Sciatic nerve (tissue), 2 donors: ENCODE measurements around the gene CEP135. TPM values are rescaled to one million over a fixed set of nuclear protein-coding genes. Genes with fewer than 3 reads are reported as not detected.
A peak's percentile ranks its signal among the peaks of the same experiment; 100 is the strongest.

ENCODE experiments used
- ATAC-seq: fragments of 200-7000 bp; cut with Tn5 transposase; one replicate; pipeline ENCODE4 v1.9.1; 2020; ENCODE audit warnings: mild to moderate bottlenecking, moderate library complexity
- DNase-seq: peaks from one replicate; pipeline ENCODE4 v3.0.0-alpha.2; 2020; ENCODE audit warnings: low spot score
- intact Hi-C: fragments of 100-400 bp; cut with DNase I; formaldehyde crosslinking; loops from one replicate; pipeline ENCODE4 v1.14.2; 2022
- total RNA-seq: library from RNA; stranded (reverse); fragmentation: NEBNext Ultra II Directional; extraction: Animal tissue kit (Norgen Biotek cat#: 25700); gene quantifications from one replicate; pipeline ENCODE4 v1.2.1, GENCODE V29; 2021
- donor health status: DM: no; HTN: no; CAD: no.
- donor health status: DM: no; HTN: no; CAD: no.

CEP135 gene, protein sequence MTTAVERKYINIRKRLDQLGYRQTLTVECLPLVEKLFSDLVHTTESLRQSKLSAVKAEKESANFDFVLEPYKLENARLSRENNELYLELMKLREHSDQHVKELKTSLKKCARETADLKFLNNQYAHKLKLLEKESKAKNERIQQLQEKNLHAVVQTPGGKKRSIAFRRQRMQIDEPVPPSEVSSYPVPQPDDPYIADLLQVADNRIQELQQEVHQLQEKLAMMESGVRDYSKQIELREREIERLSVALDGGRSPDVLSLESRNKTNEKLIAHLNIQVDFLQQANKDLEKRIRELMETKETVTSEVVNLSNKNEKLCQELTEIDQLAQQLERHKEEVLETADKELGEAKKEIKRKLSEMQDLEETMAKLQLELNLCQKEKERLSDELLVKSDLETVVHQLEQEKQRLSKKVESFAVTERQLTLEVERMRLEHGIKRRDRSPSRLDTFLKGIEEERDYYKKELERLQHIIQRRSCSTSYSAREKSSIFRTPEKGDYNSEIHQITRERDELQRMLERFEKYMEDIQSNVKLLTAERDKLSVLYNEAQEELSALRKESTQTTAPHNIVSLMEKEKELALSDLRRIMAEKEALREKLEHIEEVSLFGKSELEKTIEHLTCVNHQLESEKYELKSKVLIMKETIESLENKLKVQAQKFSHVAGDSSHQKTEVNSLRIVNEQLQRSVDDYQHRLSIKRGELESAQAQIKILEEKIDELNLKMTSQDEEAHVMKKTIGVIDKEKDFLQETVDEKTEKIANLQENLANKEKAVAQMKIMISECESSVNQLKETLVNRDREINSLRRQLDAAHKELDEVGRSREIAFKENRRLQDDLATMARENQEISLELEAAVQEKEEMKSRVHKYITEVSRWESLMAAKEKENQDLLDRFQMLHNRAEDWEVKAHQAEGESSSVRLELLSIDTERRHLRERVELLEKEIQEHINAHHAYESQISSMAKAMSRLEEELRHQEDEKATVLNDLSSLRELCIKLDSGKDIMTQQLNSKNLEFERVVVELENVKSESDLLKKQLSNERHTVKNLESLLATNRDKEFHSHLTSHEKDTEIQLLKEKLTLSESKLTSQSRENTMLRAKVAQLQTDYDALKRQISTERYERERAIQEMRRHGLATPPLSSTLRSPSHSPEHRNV
- 11.0 TPM for total RNA-seq

DNA sequence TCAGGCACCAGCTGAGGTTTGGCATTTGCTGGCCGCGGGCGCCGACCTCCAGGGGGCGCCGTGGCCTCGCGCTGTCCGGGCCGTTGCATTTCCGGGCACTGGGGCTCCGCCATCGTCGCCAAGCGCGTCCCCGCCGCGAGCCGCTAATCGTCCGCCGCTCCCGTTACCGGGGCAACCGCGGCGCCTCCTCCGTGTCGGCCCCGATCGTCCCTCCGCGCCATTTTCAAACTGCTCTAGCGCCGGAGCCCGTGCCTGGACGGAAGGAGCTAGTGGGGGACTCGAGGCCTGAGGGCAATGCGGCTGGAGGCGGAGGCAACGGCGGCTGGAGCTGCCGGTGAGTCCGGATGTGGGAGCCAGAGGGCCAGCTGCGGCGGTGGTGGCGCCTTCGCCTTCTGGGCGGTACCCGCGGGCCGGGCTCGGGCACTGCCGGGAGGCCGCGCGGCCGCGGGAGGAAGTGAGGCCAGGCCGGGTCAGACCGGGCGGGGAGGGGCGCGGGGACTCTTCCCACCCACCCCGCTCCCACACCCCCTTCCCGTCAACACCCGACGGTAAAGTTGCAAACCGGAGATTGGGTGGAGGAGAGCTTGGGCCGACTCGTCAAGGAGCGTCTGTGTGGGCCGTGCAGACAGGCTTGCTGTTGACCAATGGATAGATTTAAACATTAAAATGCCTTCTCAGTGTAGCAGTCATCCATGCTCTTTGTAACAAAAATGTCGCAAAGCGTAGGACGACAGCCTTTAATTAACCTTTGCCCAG lies at the start of gene CEP135:
CEP135 (plus strand) TSS at position 220 of the 756 bp plus-strand sequence. CDS start 3,186 bp downstream, outside the sequence.
- DNase-seq: peak; percentile 96
- ATAC-seq: peak; percentile 98
- intact Hi-C loops: no loop called here

DNA sequence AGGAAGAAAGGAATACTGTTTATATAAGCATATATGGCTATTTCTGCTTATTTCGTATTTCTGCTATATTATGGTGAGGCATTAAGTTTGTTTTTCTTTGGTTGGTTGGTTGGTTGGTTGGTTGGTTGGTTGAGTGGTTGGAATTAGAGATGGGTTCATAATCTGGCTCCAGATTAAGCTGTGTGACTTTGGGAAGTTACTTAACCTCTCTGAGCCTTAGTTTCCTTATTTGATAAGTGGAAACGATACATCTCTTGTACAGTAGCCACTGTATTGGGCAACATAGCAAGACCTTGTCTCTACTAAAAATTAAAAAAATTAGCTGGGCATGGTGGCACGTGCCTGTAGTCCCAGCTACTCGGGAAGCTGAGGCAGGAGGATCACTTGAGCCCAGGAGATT lies 46.1 kb upstream of the CEP135 start:
- DNase-seq (no peak), ATAC-seq (no peak)
- intact Hi-C loops: no loop called here

DNA sequence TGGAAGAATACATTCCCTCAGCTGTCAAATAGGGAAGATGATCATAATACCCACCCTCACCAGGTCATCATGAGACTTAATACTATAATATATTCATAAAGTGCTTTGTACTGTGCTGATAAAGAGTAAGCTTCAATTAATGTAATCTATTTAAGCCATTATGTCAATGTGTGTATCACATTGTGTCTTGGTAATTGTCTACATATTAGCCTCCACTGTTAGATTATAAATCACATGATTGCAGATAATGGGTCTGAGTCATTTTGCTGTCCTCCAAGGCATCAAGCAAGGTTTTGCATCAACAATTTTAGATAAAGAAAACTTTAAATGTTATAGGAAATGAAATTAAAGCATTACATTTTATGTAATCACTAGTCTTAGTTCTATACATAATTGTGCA lies 45.2 kb upstream of the CEP135 start:
- ATAC-seq (no peak), DNase-seq (no peak)
- intact Hi-C loops: no loop called here

DNA sequence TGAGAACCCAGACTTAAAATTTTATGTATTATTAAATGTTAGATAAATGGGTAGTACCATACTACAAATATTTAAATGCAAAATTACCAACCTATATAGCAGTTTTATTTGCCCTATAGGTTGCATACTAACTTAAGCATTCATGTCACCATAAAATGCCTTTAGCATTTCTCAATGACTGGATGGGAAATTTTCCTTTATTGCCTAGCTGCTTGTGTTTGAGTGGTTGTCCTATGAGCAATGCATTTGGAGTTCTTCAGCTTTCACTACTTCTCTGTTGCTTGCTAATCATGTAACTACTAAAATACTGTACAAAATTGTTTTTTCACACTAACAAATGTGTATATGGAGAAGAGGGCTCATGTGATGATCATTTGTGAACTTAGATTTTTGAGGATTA lies 44.2 kb upstream of the CEP135 start:
- no peak for DNase-seq
- intact Hi-C loops: no loop called here
- no peak for ATAC-seq

DNA sequence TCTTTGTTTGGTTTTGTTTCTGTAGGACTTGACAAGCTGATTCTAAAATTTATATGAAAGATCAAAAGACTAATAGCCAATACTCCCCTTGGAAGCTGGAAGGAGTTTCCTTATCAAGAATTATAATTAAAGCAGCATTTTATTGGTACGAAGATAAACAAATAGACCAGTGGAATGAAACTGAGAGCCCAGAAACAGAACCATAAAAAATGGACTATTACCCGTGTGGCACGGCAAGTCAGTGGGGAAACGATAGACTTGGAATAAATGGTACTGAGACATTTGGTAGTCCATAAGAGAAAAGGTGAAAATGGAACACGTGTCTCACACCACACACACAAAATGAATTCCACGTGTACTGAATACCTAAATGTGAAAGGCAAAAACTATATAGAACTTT lies 42.4 kb upstream of the CEP135 start:
- no peak for DNase-seq
- intact Hi-C loops: no loop called here
- ATAC-seq: no peak

DNA sequence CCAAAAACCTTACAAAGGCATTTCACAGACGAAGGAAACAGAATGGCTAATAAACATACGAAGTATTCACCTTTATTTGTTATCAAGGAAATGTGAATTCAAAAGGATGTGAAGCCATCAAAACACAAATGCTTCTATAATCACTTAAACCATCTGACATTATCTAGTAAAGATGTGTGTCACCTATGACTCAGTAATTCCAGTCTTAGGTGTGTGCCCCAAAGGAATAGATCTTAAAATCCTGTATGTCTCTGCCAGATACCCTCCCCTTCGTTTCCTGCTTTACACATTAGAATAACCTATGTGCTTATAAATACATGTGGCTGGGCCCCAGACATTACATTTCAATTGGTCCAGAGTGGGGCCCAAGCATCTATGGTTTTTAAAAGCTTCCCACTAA lies 41.8 kb upstream of the CEP135 start:
- intact Hi-C loops: no loop called here
- no peak for ATAC-seq
- no peak for DNase-seq

DNA sequence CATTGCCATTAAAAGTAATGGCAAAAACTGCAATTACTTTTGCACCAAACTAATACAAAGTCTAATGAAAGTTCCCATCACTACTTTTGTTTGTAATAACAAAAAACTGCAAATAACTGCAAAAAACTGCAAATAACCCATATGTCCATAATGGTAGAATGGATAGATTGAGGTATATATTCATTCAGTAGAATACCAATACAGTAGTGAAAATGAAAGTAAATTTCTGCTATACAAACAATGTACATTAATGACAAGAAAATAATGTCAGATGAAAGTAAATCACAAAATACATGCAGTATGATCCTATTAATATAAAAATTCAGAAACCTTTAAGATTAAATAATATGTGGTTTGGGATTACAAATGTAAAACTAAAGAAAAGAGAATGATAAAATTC lies 41.3 kb upstream of the CEP135 start:
- DNase-seq (no peak), ATAC-seq (no peak)
- intact Hi-C loops: no loop called here

DNA sequence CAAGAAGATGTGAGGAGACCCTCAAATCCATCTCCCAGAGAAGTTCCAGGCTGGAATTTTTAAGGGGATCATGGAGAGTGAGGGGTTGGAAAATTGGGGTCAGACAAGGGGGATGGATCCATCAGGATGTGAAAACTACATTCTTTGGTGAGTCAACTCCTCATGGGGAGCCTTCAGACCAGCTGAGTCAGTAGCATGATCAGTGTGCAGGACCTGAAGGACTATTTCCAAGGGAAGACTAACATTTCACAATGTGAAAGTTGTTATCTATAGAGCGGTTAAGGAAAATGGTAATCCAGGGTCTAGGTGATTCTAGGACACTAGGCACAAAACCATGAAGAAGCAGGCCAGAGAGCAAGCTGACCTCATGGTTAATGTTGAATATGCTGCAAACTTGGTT lies 38.6 kb upstream of the CEP135 start:
- ATAC-seq: no peak
- intact Hi-C loops: no loop called here
- no peak for DNase-seq

DNA sequence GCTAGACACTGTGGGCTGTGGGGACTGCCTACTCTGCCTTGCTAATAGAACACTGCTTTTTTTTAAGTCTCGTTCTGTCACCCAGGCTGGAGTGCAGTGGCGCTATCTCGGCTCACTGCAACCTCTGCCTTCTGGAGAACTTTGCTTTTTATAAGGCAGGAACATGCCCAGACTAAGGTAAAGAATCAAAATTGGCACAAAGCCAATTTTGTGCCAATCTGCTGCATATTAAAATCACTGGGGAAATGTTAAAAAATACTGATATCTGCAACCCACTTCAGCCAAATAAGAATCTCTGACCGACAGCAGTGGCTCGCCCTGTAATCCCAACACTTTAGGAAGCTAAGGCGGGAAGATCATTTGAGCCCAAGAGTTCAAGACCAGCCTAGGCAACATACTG lies 36.5 kb upstream of the CEP135 start:
- intact Hi-C loops: no loop called here
- no peak for DNase-seq
- no peak for ATAC-seq

DNA sequence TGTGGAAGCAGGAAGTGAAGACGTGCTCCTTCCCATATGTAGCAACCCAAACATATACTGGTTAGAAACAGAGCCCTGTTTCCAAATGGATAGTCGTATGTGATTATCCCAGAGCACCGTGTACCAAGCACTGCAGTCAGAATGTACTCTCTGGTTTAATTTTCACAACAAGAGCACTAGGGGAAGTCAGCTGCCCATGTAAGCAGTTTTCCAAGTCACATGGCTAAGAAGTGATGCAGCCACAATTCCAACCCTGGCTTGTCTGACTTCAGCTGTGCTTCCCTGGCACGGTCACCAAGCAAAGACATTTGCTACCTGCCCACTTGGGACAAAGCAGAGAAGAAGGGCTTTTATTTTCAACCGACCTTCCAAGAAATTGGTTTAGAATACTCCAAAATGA lies 28.2 kb upstream of the CEP135 start:
- DNase-seq: no peak
- no peak for ATAC-seq
- intact Hi-C loops: no loop called here

DNA sequence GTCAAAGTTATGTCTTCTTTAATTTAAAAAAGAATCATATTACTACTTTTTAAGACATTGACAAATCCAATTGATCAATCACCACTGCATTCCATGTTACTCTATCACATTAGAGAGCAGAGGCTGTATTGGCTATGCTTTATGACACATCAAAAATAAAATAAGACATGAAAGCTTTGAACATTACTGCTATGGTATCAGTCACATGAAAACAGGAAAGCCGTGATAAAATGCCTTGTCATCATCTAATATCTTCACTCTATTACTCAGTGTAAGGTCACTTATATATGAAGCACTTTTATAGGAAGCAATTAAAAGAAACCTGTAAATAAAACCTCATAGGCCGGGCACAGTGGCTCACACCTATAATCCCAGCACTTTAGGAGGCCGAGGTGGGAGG lies 27.7 kb upstream of the CEP135 start:
- ATAC-seq: no peak
- intact Hi-C loops: no loop called here
- no peak for DNase-seq

DNA sequence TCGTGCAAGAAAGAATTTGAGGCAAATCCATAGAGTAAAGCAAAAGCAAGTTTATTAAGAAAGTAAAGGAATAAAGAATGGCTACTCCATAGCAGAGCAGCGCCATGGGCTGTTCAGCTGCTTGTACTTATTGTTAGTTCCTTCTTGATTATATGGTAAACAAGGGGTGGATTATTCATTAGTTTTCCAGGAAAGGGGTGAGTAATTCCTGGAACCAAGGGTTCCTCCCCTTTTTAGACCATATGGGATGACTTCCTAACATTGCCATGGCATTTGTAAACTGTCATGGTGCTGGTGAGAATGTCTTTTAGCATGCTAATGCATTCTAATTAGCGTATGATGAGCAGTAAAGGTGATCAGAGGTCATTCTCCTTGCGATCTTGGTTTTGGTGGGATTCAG lies 23.5 kb upstream of the CEP135 start:
- no peak for ATAC-seq
- no peak for DNase-seq
- intact Hi-C loops: no loop called here

DNA sequence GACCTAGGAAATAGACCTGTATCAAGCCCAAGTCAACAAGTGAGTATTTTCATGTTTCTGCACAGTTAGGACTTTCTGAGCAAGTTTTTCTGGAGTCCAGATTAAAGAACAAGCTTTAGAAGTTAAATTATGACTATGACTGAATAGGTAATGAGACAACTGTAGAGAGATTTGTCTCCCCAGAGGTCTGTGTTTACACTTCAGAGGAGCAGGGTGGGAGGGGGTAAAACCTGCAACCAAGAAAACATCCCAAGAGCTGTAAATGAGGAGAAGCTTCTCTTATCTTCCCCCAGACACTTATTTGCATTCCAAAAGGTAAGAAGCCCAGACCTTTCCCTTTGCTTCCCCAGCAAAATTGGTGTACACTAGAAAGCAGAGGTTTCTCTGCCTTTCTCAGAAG lies 22.1 kb upstream of the CEP135 start:
- intact Hi-C loops: no loop called here
- no peak for DNase-seq
- ATAC-seq: no peak

DNA sequence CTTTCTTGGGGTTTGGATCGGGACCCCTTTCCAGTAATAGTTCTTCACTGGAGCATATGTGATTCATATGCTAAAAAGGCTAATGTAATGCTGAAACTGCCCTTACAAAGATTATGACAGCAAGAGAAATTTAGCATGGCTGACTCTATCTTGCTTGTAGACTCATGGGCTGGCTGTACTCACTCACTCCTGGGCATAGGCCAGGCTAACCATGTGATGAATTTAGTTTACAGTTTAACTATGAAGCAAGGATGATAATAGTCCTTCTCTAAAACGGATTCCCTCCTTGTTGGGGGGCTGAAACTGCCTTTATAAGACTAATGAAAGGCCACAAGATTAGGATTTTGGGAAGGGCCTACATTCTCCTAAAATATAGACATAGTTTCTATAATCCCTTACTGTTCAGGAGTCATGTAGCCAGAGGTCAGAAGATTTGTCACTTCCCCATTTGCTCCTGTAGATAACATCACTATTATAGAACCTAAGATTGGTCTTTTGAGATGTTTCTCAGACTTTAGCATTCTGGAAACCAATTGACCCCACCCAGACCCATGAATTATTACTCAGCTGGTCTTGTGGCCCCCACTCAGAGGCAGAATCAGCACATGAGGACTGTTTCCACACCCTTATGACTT lies 20.8 kb upstream of the CEP135 start:
- DNase-seq (no peak), ATAC-seq (no peak)
- intact Hi-C loops: no loop called here

DNA sequence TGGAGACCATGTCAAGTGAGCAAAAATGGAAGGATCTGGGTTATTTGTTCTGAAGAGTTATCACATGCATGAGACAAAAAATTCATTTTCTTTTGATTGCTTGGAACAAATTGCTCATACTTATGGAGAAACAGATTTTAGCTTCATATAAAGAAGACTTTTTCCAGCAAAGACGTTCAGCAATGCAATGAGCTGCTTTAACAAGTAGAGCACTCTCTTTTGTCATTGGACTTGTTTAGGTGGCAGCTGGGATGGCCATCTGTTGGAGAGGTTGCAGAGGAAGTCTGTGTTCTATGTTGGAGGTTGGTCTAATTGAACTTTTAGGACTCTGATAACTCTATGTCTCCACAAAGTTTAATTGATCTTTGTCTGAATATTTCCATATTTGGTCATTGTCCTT lies 19.9 kb upstream of the CEP135 start:
- no peak for ATAC-seq
- no peak for DNase-seq
- intact Hi-C loops: no loop called here

DNA sequence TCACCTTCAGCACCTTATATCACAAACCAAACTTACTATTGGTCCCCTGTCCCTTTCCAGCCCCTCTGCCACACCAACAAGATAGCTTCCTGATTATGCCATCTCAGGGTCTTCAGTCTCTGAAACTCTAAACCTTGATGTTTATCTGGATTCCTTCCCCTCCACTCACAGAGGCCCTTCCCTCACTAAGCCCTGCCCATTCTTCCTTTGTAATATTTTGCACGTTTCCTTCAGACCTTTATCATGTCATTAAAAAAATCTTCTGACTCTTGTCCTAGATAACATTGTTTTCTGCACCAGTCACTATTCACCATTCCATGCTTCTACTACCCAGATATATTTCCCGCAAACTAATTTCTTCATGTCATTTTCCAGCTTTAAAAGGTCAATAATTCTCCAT lies 17.7 kb upstream of the CEP135 start:
- ATAC-seq: no peak
- intact Hi-C loops: no loop called here
- DNase-seq: no peak

DNA sequence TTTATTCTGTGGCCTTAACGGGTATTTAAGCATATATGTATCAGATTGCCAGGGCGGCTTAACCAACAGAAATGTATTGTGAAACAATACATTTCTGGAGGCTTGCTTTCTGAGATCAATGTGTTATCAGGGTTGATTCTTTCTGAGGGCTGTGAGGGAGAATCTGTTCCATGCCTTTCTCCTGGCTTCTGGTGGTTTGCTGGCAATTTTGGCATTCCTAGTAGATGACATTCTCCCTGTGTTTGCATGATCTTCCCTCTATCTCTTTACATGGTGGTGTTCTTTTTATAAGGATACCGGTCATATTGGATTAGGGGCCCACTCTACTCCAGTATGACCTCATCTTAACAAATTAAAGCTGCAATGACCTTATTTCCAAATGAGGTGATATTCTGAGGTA lies 16.9 kb upstream of the CEP135 start:
- intact Hi-C loops: no loop called here
- ATAC-seq (no peak), DNase-seq (no peak)

DNA sequence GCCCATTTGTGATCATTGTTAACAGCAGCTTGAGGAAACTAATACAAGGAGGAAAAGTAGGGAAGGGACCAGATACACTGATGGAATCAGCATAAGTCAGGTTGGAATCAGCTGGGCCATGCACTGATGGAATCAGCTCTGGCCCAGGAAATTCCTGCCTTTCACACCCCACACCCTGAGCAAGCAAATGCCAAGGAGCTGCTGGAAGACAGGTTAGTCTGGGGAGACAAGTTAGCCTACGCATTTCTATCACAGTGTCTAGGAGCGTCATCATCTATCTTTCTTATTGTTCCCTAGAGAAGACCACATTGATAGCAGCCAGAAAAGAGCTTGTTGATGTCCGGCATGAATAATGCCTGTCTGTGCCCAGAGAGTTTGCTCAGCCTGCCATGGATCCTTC lies 16.2 kb upstream of the CEP135 start:
- ATAC-seq: no peak
- intact Hi-C loops: no loop called here
- no peak for DNase-seq

DNA sequence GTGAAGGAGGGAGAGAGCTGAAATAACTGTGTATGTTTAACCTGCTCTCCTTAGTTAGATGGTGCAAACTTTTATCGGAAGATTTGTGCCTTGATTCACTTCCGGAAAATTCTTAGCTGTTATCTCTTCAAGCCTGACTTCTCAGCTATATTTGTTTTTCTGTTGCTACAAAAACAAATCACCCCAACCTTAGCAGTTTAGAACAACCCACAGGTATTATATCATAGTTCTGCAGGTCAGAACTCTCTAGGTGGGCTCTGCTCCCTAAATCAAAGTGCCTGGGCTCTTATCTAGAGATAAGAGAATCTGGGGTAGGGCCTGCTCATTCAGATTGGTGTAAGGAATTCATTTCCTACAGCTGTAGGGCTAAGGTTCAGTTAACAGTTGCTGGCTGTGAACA lies 15.1 kb upstream of the CEP135 start:
- ATAC-seq (no peak), DNase-seq (no peak)

More for the DNA sequence above, 15.1 kb upstream of the CEP135 start:
- intact Hi-C loops: no loop called here
